OCI-LY1 (cell line): ENCODE measurements around the gene ZSWIM1.

ENCODE experiments used
- H2AFZ ChIP-seq: fragments of 200-600 bp; sonication (generic), shearing (Covaris generic); 2 replicates; pipeline ENCODE4 v1.6.0; 2014; ENCODE audit warnings: antibody characterized with exemption, mild to moderate bottlenecking, low read length
- H3F3A ChIP-seq: fragments of 200-600 bp; sonication (generic), shearing (Covaris generic); 2 replicates; pipeline ENCODE4 v1.6.0; 2014; ENCODE audit warnings: mild to moderate bottlenecking, antibody characterized with exemption, low read length, moderate library complexity; ENCODE audit not compliant: insufficient read depth
- H3K27ac ChIP-seq: fragments of 200-600 bp; sonication (generic); 2 replicates; pipeline ENCODE4 v1.5.1; 2014; ENCODE audit warnings: low read length, mixed run types, mild to moderate bottlenecking, low read depth; ENCODE audit not compliant: poor library complexity, severe bottlenecking
- H3K27me3 ChIP-seq: fragments of 200-600 bp; sonication (generic); 2 replicates; pipeline ENCODE4 v1.6.0; 2014; ENCODE audit warnings: antibody characterized with exemption, mild to moderate bottlenecking, low read length, moderate library complexity; ENCODE audit not compliant: insufficient read depth
- H3K36me3 ChIP-seq: fragments of 200-600 bp; sonication (generic); 2 replicates; pipeline ENCODE4 v1.6.1; 2014; ENCODE audit warnings: mild to moderate bottlenecking, antibody characterized with exemption, low read length, moderate library complexity, mixed read lengths; ENCODE audit not compliant: insufficient read depth
- H3K4me1 ChIP-seq: fragments of 200-600 bp; sonication (generic); 2 replicates; pipeline ENCODE4 v1.5.1; 2014; ENCODE audit warnings: mild to moderate bottlenecking, low read length, moderate library complexity; ENCODE audit not compliant: insufficient read depth, severe bottlenecking
- H3K4me2 ChIP-seq: fragments of 200-600 bp; sonication (generic), shearing (Covaris generic); 2 replicates; pipeline ENCODE4 v1.6.1; 2014; ENCODE audit warnings: low read length
- H3K4me3 ChIP-seq: fragments of 200-600 bp; sonication (generic); 2 replicates; pipeline ENCODE4 v1.5.1; 2014; ENCODE audit warnings: low read length, low read depth, mild to moderate bottlenecking, mixed read lengths; ENCODE audit not compliant: poor library complexity, severe bottlenecking
- H3K79me2 ChIP-seq: fragments of 200-600 bp; shearing (Covaris generic); 2 replicates; pipeline ENCODE4 v1.6.1; 2016; ENCODE audit warnings: mixed run types, low read length, mixed read lengths; ENCODE audit not compliant: insufficient read depth
- H3K9ac ChIP-seq: fragments of 200-600 bp; sonication (generic), shearing (Covaris generic); 2 replicates; pipeline ENCODE4 v1.6.1; 2014; ENCODE audit warnings: mild to moderate bottlenecking, low read length, mixed read lengths
- H3K9me2 ChIP-seq: fragments of 200-600 bp; sonication (generic), shearing (Covaris generic); 2 replicates; pipeline ENCODE4 v1.6.1; 2014; ENCODE audit warnings: low read depth, mild to moderate bottlenecking, low read length, mixed read lengths
- H3K9me3 ChIP-seq: fragments of 200-600 bp; shearing (Covaris generic); 2 replicates; pipeline ENCODE4 v1.6.1; 2014; ENCODE audit warnings: low read length, mixed read lengths
- H4K20me1 ChIP-seq: fragments of 200-600 bp; sonication (generic), shearing (Covaris generic); 2 replicates; pipeline ENCODE4 v1.6.0; 2016; ENCODE audit warnings: mild to moderate bottlenecking, low read length; ENCODE audit not compliant: insufficient read depth
- EZH2 ChIP-seq: fragments of 200-600 bp; sonication (generic), shearing (Covaris generic); IDR thresholded peaks from 2 replicates; pipeline ENCODE4 v1.8.0; 2017; ENCODE audit warnings: borderline replicate concordance, mixed run types, mild to moderate bottlenecking, antibody characterized with exemption, low read length, moderate library complexity, mixed read lengths
- TF ChIP-seq, protein P1 (sequence below): fragments of 200-600 bp; sonication (generic), shearing (Covaris generic); IDR thresholded peaks from 2 replicates; pipeline ENCODE4 v1.5.1; 2017; ENCODE audit warnings: mild to moderate bottlenecking, antibody characterized with exemption, low read length, moderate library complexity, mixed read lengths

The ZSWIM1 gene

GRCh38 chr20:45861221-45862075 is 19.6 kb upstream of the ZSWIM1 start:
- Histone ChIP-seq H3K9me3 (no peaks in the 10 kb centered on the region), H2AFZ (no peak overlapping the region), H3K9ac (no peak overlapping the region), H3K9me2 (no peaks in the 10 kb centered on the region), H3K4me2 (no peak overlapping the region), H3K79me2 (no peaks in the 10 kb centered on the region), H3K4me3 (no peak overlapping the region), H3K27ac (no peak overlapping the region), H3F3A (no peaks in the 10 kb centered on the region), H4K20me1 (no peaks in the 10 kb centered on the region), H3K27me3 (no peaks in the 10 kb centered on the region), H3K36me3 (no peaks in the 10 kb centered on the region), H3K4me1 (peaks cover 32% of the 10 kb centered on the region)
- TF ChIP-seq EZH2 = no peak
- TF ChIP-seq, protein P1, sequence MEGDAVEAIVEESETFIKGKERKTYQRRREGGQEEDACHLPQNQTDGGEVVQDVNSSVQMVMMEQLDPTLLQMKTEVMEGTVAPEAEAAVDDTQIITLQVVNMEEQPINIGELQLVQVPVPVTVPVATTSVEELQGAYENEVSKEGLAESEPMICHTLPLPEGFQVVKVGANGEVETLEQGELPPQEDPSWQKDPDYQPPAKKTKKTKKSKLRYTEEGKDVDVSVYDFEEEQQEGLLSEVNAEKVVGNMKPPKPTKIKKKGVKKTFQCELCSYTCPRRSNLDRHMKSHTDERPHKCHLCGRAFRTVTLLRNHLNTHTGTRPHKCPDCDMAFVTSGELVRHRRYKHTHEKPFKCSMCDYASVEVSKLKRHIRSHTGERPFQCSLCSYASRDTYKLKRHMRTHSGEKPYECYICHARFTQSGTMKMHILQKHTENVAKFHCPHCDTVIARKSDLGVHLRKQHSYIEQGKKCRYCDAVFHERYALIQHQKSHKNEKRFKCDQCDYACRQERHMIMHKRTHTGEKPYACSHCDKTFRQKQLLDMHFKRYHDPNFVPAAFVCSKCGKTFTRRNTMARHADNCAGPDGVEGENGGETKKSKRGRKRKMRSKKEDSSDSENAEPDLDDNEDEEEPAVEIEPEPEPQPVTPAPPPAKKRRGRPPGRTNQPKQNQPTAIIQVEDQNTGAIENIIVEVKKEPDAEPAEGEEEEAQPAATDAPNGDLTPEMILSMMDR = no peak

GRCh38 chr20:45863543-45864470 is 17.2 kb upstream of the ZSWIM1 start:
- TF ChIP-seq, protein P1 = no peak
- TF ChIP-seq EZH2 = no peak
- Histone ChIP-seq H3K27ac (no peak overlapping the region), H3K79me2 (no peaks in the 10 kb centered on the region), H4K20me1 (no peaks in the 10 kb centered on the region), H3K27me3 (no peaks in the 10 kb centered on the region), H3K4me2 (no peak overlapping the region), H3K4me3 (no peak overlapping the region), H3K9ac (no peak overlapping the region), H3K4me1 (peaks cover 21% of the 10 kb centered on the region), H3K9me3 (no peaks in the 10 kb centered on the region), H3F3A (no peaks in the 10 kb centered on the region), H2AFZ (no peak overlapping the region), H3K9me2 (no peaks in the 10 kb centered on the region), H3K36me3 (no peaks in the 10 kb centered on the region)

- Histone ChIP-seq H3K9me3 (no peaks in the 10 kb centered on the region), H3K4me1 (peaks cover under 1% of the 10 kb centered on the region), H4K20me1 (no peaks in the 10 kb centered on the region), H3F3A (no peaks in the 10 kb centered on the region), H3K9ac (no peak overlapping the region), H3K27me3 (no peaks in the 10 kb centered on the region), H3K79me2 (no peaks in the 10 kb centered on the region), H2AFZ (no peak overlapping the region), H3K9me2 (no peaks in the 10 kb centered on the region), H3K4me2 (no peak overlapping the region), H3K36me3 (no peaks in the 10 kb centered on the region), H3K27ac (no peak overlapping the region), H3K4me3 (no peak overlapping the region)
- TF ChIP-seq EZH2 = no peak
- TF ChIP-seq, protein P1 = no peak
These were observed 14.6 kb upstream of the ZSWIM1 start for GRCh38 chr20:45866454-45866853.
